T-helper 17 cell (primary cell): ENCODE results near the gene CCNB2. TPM values are rescaled to one million over a fixed set of nuclear protein-coding genes. Genes with fewer than 3 reads are reported as not detected.
"Not testable (repeated sequence)": the region's sequence is repeated elsewhere in the genome, so short reads cannot be mapped to it uniquely, and the experiment has no call there.

Experiments used
- ATAC-seq: fragments of 150-1000 bp; cut with Tn5 transposase; 2 replicates; pipeline ENCODE4 v1.10.0; 2021; ENCODE audit warnings: mild to moderate bottlenecking, moderate library complexity
- DNase-seq, 3 donors: peaks; one replicate each; pipeline versions ENCODE4 v3.0.0 to v3.0.0-alpha.2; 2020 to 2021
- H3K9me3 ChIP-seq: one replicate; pipeline ENCODE4 v1.7.0; 2013; ENCODE audit warnings: low read length, mild to moderate bottlenecking; ENCODE audit not compliant: control insufficient read depth, poor library complexity, severe bottlenecking
- H3K27ac Mint-ChIP-seq: one replicate; pipeline ENCODE4 v1.8.0; 2022; ENCODE audit warnings: mild to moderate bottlenecking, moderate library complexity, mixed read lengths
- H3K27me3 Mint-ChIP-seq: one replicate; pipeline ENCODE4 v1.8.0; 2022; ENCODE audit warnings: mixed read lengths
- H3K36me3 Mint-ChIP-seq: one replicate; pipeline ENCODE4 v1.8.0; 2022; ENCODE audit warnings: low read depth, mixed read lengths
- H3K4me1 Mint-ChIP-seq: one replicate; pipeline ENCODE4 v1.8.0; 2022; ENCODE audit warnings: mild to moderate bottlenecking, mixed read lengths
- H3K4me3 Mint-ChIP-seq: one replicate; pipeline ENCODE4 v1.8.0; 2022; ENCODE audit warnings: mild to moderate bottlenecking, moderate library complexity, mixed read lengths
- total RNA-seq, 4 donors: library from RNA in 2 of 4; stranded (reverse) in 2 of 4; gene quantifications; one replicate each; pipeline ENCODE4 v1.2.3 and lab custom pipeline; 2022 to 2026

Gene CCNB2
- total RNA-seq, 2 donors from 2014 or later: 0.73 TPM; not detected in 1

DNA sequence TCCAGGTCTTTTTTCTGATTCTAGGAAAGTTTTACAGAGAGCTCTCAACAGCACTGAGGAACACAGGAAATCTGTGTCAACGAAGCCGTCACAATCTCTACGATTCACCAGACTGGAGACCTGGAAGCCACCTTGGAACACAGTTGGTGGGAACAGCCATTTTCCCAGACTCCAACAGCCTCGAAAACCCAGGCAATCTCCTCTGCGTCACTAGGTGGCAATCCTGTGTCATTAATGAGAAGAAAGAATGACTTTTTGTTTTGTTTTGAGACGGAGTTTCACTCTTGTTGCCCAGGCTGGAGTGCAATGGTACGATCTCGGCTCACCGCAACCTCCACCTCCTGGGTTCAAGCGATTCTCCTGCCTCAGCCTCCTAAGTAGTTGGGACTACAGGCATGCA, 39.6 kb downstream of the CCNB2 start:
- not testable (repeated sequence) for H3K27me3 Mint-ChIP-seq, H3K4me3 Mint-ChIP-seq, H3K27ac Mint-ChIP-seq, H3K9me3 ChIP-seq, H3K4me1 Mint-ChIP-seq, DNase-seq, ATAC-seq, H3K36me3 Mint-ChIP-seq

DNA sequence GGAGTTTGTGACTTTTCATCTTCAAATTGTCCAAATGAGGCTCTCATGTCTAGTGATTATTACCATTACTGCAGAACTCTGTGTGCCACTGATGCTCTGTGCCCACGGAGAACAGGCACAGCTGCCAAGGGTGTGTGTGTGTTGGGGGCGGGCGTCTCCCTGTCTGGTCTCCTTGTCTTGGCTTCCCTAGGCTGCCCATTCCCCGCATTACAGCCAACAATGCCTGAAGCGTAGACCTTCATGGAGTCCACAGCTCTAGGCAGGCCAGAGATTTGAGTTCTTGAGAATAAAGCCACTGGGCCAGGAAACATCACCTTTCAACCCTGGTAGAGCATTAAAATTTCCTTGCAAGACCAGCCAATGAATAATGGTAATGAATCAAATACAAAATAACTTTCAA, 42.7 kb downstream of the CCNB2 start:
- no peak for DNase-seq
- no peaks in the 10 kb centered on the region for H3K9me3 ChIP-seq
- Mint-ChIP-seq H3K4me1 (no peaks in the 10 kb centered on the region), H3K27me3 (no peaks in the 10 kb centered on the region), H3K4me3 (no peak overlapping the region), H3K27ac (no peak overlapping the region), H3K36me3 (no peaks in the 10 kb centered on the region)
- ATAC-seq: no peak

DNA sequence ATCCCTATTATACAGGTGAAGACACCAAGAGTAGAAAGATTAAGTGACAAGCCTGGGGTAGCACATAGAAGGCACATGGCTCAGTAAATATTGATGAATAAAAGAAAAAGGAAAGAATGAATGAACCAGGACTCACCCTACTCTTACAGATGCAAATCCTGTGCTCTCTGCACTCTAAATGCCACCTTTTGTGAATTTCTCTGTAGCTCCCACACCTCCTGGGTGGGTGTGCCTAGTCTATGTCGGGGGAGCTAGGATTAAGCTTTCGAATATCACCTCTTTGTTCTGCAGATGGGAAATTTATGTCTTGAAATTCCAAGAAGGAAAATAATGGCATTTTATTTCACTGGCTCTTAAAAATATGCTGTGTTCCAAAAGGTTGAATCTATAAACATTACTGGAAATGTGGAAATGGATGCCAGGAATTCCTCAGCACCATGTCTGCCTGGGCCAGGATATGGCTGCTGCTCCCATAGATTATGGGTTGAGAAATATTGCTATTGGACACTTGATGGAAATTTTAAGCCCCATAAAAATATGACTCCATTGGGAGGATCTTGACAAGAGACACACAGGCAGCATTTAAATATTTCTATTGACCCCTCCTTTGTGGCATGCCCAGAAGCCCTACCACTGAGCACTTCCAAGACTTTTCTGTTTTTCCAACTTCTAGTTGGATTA, 43.3 kb downstream of the CCNB2 start:
- no peaks in the 10 kb centered on the region for H3K36me3 Mint-ChIP-seq
- H3K27ac Mint-ChIP-seq: no peak overlapping the region
- no peaks in the 10 kb centered on the region for H3K9me3 ChIP-seq
- no peak for ATAC-seq
- no peaks in the 10 kb centered on the region for H3K27me3 Mint-ChIP-seq
- no peak for DNase-seq
- H3K4me1 Mint-ChIP-seq: no peaks in the 10 kb centered on the region
- no peak overlapping the region for H3K4me3 Mint-ChIP-seq

DNA sequence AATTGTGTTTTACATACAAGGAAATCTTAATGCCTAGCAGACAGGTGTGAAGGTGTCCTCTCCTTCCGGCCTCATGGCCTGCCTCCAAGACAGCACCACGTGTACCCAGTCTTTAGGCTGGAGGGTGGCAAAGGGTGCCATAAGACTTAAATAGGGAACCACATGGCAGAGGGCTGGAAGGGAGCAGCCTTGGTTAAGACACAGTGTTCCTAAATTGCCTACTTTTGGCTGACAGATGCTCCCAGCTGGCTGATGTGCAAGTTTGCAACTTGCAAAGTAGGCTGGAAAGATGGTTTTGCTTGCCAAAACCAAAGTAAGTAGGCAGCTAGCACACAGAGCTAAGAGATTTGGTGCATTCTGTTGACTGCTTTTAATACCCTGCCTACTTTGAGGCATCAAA, 45.2 kb downstream of the CCNB2 start:
- ATAC-seq: no peak
- H3K9me3 ChIP-seq: no peaks in the 10 kb centered on the region
- H3K27me3 Mint-ChIP-seq: no peaks in the 10 kb centered on the region
- H3K4me1 Mint-ChIP-seq: no peaks in the 10 kb centered on the region
- DNase-seq: no peak
- no peaks in the 10 kb centered on the region for H3K36me3 Mint-ChIP-seq
- no peak overlapping the region for H3K4me3 Mint-ChIP-seq
- H3K27ac Mint-ChIP-seq: no peak overlapping the region

DNA sequence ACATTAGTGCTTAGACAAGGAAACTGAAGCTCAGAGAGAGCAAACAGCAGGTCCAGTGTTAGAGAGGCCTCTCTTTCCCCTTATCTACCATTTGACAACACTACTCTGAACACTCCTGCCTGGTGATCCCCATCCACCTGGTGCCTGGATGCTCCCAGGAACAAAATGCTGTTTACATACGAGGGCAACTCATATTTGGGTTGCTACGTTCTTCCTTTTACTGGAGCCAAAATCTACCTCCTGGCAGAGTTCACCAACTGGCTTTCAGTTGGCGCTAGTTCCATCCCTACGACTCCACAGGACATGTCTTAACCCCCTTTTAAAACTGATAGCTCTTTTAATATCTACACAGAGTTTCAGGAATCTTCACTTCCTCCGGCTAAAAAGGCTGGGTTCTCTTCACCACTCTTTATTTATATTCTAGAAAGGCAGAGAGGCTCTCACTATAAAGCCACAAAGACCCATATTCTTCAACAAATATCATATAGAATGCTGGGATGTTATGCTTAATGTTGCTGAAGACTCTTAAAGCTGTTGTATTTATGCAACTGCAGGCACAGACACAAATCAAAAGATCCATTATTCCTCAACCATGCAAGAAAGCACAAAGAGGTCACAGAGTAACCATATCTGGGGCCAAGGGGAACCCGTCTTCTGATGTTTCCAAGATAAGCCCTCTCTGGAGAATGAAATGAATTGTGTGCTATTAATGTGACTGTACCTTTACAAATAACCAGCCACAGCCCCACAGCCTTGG, 47.9 kb downstream of the CCNB2 start:
- H3K36me3 Mint-ChIP-seq: no peaks in the 10 kb centered on the region
- no peak for DNase-seq
- H3K9me3 ChIP-seq: no peaks in the 10 kb centered on the region
- ATAC-seq: no peak
- no peak overlapping the region for H3K27ac Mint-ChIP-seq
- no peaks in the 10 kb centered on the region for H3K27me3 Mint-ChIP-seq
- H3K4me1 Mint-ChIP-seq: no peaks in the 10 kb centered on the region
- no peak overlapping the region for H3K4me3 Mint-ChIP-seq

DNA sequence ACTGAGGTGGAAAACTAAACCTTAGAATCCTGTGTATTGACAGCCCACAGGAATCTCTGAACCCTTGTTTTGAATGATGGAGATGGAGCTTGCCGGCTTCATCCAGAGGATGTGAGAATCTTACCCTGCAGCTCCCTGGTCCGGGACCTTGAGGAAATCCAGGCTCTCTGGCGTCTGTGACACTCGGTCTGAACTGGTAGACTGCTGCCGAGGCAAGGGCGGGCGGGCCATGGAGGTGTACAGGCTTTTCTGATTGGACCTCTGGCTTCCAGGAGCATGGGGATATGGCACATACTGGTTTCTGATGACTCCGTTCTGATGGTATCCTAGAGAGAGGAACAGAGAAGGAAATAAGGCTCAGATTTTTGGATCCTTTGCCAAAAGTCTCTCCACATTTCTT, 48.5 kb downstream of the CCNB2 start:
- H3K27ac Mint-ChIP-seq: peak overlapping the region; percentile 9
- H3K4me3 Mint-ChIP-seq: no peak overlapping the region
- no peaks in the 10 kb centered on the region for H3K4me1 Mint-ChIP-seq
- no peak for DNase-seq
- no peaks in the 10 kb centered on the region for H3K36me3 Mint-ChIP-seq
- no peaks in the 10 kb centered on the region for H3K27me3 Mint-ChIP-seq
- ATAC-seq: no peak
- no peaks in the 10 kb centered on the region for H3K9me3 ChIP-seq

DNA sequence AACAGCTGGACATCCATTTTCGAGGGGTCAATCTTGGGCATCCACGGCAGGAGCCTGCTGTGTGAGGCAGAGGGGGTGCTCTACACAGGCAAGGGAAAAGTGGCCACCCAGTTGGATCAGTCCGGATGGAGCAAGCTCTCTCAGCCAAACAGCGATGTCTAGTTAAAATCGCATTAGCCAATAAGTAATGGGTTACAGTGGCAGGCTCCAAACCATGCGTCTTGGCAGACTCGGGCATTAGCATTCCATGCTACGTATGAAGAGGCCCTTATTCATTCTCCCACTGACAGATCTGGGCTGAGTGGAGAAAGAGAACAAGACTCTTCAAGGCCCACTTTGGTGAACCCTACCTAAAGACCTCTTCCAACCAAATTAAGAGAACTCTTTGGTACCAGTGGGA, 49.3 kb downstream of the CCNB2 start:
- H3K27me3 Mint-ChIP-seq: no peaks in the 10 kb centered on the region
- H3K4me1 Mint-ChIP-seq: no peaks in the 10 kb centered on the region
- H3K9me3 ChIP-seq: no peaks in the 10 kb centered on the region
- H3K27ac Mint-ChIP-seq: peak overlapping the region; percentile 9
- no peaks in the 10 kb centered on the region for H3K36me3 Mint-ChIP-seq
- DNase-seq (no peak), ATAC-seq (no peak)
- H3K4me3 Mint-ChIP-seq: no peak overlapping the region

DNA sequence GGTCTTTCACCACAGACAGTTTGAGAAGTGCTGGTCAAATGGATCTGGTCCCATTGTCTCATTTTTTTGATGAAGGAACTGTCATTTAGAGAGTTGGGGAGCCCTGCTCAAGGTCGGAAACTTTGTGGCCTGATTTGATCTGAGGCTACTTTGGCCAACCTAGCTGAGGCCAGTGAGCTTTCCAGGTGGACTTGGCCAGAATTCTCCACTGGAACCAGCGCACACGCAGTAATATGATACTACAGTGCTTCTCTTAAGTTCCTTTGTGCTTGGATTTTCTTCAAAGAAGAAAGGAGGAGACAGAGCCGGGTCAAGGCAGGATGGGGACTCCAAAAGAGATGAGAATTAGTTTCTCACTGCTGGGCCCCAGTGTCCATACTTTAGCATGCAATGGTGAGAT, 50.5 kb downstream of the CCNB2 start:
- Mint-ChIP-seq H3K4me3 (no peak overlapping the region), H3K36me3 (no peaks in the 10 kb centered on the region), H3K27ac (no peak overlapping the region), H3K27me3 (no peaks in the 10 kb centered on the region), H3K4me1 (no peaks in the 10 kb centered on the region)
- ATAC-seq (no peak), DNase-seq (no peak)
- H3K9me3 ChIP-seq: no peaks in the 10 kb centered on the region

DNA sequence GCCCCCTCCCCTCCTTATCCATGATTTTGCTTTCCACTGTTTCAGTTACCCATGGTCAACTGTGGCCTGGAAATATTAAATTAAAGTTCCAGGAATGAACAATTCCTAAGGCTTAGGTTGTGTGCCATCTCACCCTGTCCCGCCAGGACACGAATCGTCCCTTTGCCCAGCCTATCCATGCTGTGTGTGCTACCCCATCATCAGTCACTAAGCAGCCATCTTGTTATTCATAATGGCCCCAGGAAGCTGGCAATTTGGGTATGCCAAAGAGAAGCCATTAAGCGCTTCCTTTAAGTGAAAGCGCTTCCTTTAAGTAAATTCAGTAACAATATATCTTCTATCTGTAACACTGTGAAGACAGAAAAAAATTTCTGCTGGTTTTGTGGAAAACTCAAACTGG, 52.5 kb downstream of the CCNB2 start:
- Mint-ChIP-seq H3K27me3 (no peaks in the 10 kb centered on the region), H3K4me3 (no peak overlapping the region), H3K27ac (no peak overlapping the region), H3K4me1 (no peaks in the 10 kb centered on the region), H3K36me3 (no peaks in the 10 kb centered on the region)
- ATAC-seq (no peak), DNase-seq (no peak)
- H3K9me3 ChIP-seq: no peaks in the 10 kb centered on the region

DNA sequence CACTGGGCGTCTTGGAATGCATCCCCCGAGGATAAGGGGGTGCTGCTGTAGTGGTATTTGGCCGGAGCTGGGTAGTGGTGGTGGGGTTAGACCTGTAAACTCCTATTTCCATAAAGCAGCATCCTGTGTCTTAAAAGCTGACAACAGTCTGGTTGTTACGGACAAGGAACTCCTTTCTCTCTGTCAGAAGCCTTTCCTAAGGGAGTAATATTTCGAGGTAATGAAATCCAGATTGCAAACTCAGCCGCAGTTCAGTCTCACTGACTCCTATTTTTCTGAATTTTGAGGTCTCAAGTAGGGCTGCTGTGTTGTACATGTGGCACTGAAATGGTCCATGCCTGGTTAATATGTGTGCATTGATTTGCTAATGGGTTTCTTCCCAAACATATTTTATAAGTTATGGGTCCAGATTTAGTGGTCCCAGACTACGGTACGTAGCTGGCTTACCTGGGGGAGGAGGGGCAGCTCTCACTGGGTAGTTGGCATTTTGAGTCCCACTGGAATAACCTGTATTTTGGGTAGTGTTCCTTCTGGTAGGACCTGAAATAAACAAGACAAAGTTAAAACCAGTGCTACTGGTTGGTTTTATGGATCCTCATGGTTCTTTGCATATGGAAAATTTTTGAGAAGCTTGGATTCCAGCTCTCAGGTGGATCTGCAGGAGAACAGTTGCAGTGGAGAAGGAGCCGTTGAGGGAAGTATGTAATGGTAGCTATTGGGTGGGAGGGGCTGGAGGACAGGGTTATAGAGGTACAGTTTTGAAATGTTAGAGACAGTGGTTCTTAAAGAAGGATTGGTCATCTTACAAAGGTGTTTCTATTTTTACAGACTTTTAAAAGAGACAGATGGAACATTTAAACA, 53.1 kb downstream of the CCNB2 start:
- ATAC-seq: no peak
- H3K36me3 Mint-ChIP-seq: no peaks in the 10 kb centered on the region
- no peaks in the 10 kb centered on the region for H3K9me3 ChIP-seq

DNA sequence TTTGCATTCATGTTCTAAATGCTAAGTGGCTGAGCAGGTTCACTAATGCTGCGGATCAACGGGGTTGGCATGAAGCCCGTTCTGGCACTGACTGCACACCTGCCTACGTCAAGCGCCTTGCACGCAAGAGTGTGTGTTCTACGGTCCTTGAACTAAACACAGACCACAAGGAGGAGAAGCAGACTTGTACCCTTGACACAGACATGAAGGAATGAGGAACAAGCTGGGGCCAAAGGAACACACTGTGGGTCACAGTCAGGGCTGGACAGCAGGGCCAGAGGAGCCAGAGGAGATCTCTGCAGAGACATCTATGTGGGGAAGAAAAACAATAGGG, 53.7 kb downstream of the CCNB2 start:
- Mint-ChIP-seq H3K27me3 (no peaks in the 10 kb centered on the region), H3K27ac (no peak overlapping the region), H3K4me3 (no peak overlapping the region), H3K4me1 (no peaks in the 10 kb centered on the region), H3K36me3 (no peaks in the 10 kb centered on the region)
- ATAC-seq (no peak), DNase-seq (no peak)
- H3K9me3 ChIP-seq: no peaks in the 10 kb centered on the region

More for the DNA sequence above, 53.1 kb downstream of the CCNB2 start:
- Mint-ChIP-seq H3K4me1 (no peaks in the 10 kb centered on the region), H3K27ac (no peak overlapping the region), H3K4me3 (no peak overlapping the region), H3K27me3 (no peaks in the 10 kb centered on the region)
- DNase-seq: no peak

DNA sequence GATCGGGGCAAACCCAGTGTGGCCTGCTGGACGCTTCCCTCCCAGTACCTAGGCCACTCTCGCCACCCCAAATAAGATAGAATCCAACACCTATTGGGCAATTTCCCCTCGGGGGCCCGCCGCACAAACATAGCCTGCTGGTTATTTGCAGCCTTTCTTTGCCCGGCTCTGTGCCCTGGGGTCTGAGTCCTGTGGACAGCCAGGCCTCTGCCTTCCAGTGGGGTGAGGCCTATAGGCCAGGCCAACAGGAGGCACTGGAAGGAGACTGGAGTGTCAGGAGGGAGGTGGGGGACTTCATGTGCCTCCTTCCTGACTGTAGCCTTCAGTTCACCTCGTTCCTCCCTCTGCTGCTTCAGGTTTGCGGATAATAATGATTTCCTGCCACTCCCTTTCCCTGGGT, 54.3 kb downstream of the CCNB2 start:
- DNase-seq: no peak
- H3K9me3 ChIP-seq: no peaks in the 10 kb centered on the region
- no peak overlapping the region for H3K4me3 Mint-ChIP-seq
- H3K36me3 Mint-ChIP-seq: no peaks in the 10 kb centered on the region
- no peak for ATAC-seq
- H3K27ac Mint-ChIP-seq: no peak overlapping the region
- H3K4me1 Mint-ChIP-seq: no peaks in the 10 kb centered on the region
- no peaks in the 10 kb centered on the region for H3K27me3 Mint-ChIP-seq

DNA sequence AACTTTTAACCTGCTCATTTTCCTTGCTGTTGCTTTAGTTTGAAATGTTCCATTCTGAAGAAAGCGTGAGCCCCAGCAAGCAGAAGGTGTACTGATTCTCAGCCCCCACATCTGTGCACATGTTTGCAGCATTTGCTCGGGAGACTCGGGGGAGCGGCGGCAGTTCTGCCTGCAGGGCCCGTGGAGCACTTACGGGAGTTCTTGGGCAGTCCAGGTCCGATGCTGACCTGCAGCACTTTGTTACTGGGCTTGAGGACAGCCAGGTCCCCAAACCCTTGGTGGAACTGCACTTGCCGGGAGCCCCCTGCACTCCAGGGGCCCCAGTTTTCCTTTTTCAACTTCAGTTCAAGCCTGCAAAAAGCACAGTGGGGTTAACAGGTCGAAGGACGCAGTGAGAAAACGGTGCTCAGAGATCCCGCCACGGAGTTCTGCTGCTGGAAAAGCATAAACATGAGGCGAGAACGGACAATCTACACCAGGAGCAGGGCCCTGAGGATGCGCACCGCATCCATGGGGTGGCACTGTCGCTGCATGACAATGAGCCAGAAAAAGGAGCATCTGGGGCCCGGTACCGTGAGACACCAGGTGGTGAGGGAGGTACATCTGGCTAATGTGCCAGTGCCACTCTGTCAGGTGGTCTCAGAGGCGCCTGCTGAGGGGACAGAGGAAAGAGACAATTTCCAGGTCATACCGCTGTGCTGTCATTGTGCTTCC, 56.1 kb downstream of the CCNB2 start:
- H3K27ac Mint-ChIP-seq: no peak overlapping the region
- H3K36me3 Mint-ChIP-seq: no peaks in the 10 kb centered on the region
- DNase-seq (no peak), ATAC-seq (no peak)
- no peaks in the 10 kb centered on the region for H3K9me3 ChIP-seq
- no peaks in the 10 kb centered on the region for H3K27me3 Mint-ChIP-seq
- peaks cover under 1% of the 10 kb centered on the region for H3K4me1 Mint-ChIP-seq
- no peak overlapping the region for H3K4me3 Mint-ChIP-seq
